DLD1 (cell line): Measurements from ENCODE around the gene MARCHF3.
"Not testable (repeated sequence)": the region's sequence is repeated elsewhere in the genome, so short reads cannot be mapped to it uniquely, and the experiment has no call there.

Source experiments
- in situ Hi-C: cut with HindIII; loops from 2 replicates; pipeline ENCODE4 v1.10.0; 2017; ENCODE audit warnings: low sequenced_read_pairs

MARCHF3 gene

DNA sequence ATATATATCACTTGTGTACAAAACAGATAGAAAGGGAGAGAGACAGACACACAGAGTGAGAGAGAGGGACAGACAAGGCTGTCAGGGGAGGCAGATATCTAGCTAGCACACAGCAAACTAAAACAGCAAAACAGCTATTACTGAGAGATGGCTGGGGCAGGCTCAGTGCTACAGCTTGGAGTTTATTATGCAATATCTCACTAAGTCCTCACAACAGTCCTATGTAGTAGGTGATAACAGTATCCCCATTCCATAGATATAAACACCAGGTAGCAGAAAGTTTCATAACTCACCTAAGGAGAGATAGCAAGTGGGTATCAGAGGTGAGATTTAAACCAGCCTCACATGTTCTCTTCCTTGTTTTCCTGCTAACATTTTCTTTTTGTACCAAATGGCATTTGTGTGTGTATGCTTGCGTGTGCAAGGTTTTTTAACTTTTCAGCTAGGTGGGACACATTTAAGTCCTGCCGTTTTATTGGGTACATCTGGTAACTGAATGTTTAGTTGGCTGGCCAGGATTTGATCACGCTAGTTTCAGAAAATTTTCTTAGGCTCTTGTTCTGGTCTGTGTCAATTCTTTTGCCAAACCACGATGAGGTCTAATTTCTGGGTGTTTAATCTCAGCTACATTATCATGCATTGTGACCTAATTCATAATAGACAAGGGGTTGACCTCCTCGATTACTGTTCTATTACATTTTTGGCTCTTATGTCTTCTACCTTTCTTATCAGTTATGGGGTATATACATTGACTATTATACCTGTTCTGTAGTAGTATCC is 148.3 kb downstream of the MARCHF3 start:
- in situ Hi-C loops, result no loop called here

GRCh38 chr5:126878634-126879033 is 151.7 kb downstream of the MARCHF3 start:
- in situ Hi-C loops, result no loop called here

DNA sequence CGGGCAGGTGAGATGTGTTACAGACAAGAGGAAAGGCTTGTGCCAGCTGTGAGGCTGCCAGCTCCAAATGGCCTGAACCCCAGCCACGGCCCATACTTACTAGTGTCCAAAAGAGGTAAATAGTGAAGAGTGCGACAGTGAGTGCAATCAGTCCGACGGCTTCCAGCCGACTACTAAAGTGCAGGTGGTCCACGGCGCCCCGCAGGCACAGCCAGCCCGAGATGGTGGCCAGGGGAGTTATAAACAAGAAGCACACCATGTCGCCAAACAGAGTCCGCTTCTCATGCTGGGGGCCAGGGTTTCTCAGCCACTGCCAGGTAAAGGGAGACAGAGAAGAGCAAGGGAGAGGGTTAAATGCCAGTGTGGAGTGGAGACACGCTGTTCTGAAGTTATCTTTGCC is 152.3 kb downstream of the MARCHF3 start:
- in situ Hi-C loops, result no loop called here

DNA sequence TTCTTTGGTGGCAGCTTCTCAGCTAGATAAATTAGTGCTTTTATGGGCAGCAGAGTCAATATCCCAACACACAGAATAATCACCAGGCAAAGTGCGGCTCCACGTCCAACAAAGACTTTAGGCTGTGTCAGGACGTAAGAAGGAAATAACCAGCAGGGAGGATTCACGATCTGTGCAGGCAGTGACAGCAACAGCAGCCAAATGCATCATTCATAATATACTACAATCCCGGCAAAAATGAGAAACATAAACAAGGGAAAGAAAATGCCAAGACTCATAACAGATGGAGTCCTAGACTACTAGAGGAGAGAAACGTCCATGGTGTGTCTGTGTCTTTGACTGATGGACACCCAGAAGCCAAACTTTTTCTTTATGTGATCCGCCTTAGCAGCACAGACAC is 152.8 kb downstream of the MARCHF3 start:
- in situ Hi-C loops, result no loop called here

GRCh38 chr5:126875303-126875785 is 155.0 kb downstream of the MARCHF3 start:
- in situ Hi-C loops, result no loop called here

DNA sequence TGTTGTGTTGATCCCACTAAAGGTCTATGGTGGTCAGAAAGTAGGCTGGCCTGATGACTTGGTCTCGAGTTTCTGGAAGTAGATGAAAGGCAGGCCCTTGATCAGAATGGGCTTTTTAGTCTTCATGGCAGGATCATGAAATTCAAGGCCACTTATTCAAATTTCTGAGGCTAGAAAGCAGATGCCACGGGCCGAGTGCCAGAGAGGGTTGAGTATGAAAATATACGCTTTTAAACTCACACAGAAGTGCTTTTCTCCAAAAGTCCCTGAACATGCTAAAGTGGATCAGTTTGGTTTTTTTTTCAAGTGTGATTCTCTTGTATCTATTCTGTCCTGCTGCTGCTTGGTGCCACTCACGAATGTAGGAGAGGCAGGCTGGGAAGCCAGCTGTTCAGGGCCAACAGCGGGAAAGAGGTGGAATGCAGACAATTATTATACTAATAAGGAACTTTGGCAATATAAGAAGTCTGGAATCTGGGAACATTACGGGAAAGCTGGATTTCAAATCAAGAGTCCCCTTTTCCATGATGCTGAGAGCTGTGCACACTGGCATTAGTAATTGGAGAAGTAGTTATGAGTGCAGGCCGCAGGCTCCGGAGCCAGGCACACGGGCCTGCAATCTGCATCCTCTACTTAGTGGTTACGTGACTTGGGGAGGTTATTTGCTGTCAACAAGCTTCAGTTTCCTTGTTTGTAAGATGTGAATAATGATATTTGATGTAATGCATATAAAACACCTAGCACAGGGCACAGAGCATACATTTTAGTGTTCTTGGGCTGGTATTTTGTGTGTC is 157.6 kb downstream of the MARCHF3 start:
- in situ Hi-C loops, result no loop called here

GRCh38 chr5:126871441-126871840 is 158.9 kb downstream of the MARCHF3 start:
- in situ Hi-C loops, result no loop called here

GRCh38 chr5:126869005-126869451 is 161.3 kb downstream of the MARCHF3 start:
- in situ Hi-C loops, result no loop called here

GRCh38 chr5:126868338-126869004 is 161.9 kb downstream of the MARCHF3 start:
- in situ Hi-C loops, result no loop called here

DNA sequence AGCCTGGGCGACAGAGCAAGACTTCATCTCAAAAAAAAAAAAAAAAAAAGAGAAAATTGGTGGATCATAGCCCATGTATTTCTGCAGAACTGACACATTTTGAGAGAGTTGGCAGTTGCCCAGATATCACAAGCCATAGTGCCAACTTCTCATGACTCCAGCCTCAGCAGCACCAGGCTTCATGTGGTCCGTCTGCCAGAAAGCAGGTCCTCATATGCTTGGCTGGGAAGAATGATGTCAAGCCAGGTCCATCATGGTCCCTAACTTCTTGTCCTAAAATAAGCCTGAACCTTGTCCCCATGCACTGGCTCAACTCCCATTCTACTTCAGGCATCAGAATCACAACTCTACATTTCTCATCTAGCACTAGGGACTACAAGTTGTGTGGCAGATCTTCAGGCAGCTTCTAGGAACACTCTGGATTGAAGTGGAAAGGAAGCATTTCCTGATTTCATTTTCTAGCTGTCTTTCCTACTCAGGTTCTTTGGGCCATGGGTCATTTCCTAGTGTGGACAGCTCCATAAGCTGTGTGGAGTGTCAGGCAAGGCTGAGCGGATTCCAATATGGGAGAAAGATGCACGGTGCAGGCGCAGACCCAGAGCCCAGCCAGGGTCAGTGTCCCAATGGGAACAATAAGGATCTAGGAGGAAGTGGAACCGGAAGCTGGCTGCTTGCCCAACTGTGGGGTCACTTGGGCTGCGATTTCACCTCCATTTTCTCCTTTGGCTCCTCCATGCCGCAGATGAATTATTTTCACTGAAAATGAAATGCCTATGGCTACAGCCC is 163.3 kb downstream of the MARCHF3 start:
- in situ Hi-C loops, result no loop called here

DNA sequence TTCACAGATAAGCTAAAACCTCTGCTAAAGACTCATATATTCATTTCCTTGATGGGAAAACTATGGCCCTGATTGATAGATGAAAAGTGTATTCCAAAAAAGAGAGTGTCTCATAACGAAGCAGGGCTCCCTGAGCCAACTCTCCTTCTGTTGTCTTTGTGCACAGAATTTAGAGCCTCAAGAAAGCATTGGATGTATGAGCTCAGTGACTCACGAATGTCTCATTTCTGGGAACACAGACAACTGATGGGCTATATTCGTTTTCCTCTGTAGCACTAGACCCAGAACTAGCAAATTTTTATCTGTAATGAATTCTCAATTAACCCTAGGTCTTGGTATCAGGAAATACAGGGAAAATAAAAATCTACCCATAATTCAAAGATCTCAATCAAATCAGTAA is 165.1 kb downstream of the MARCHF3 start:
- in situ Hi-C loops, result no loop called here

- in situ Hi-C loops, result no loop called here
Measured at GRCh38 chr5:126864042-126864688, 166.2 kb downstream of the MARCHF3 start.

GRCh38 chr5:126863402-126863801 is 167.0 kb downstream of the MARCHF3 start:
- in situ Hi-C loops, result no loop called here

DNA sequence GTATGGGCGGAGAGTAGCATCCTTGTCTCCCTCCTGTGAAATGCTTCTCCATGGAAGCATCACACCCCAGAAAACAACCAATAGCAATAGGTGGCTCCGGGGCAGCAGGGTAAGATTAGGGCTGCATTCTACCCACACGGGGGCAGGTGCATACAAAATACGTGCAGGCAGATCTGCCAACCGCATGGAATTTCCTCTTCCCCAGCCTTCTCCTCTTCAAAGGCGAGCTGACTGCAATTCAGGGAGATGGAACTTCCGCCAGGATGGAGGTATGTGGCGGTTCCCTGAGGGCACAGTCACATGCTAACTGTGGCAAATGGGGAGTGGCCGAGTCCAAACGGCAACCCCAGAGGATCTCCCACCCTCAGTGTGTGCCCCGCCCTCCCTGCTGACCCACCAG is 171.9 kb downstream of the MARCHF3 start:
- in situ Hi-C loops, result no loop called here

DNA sequence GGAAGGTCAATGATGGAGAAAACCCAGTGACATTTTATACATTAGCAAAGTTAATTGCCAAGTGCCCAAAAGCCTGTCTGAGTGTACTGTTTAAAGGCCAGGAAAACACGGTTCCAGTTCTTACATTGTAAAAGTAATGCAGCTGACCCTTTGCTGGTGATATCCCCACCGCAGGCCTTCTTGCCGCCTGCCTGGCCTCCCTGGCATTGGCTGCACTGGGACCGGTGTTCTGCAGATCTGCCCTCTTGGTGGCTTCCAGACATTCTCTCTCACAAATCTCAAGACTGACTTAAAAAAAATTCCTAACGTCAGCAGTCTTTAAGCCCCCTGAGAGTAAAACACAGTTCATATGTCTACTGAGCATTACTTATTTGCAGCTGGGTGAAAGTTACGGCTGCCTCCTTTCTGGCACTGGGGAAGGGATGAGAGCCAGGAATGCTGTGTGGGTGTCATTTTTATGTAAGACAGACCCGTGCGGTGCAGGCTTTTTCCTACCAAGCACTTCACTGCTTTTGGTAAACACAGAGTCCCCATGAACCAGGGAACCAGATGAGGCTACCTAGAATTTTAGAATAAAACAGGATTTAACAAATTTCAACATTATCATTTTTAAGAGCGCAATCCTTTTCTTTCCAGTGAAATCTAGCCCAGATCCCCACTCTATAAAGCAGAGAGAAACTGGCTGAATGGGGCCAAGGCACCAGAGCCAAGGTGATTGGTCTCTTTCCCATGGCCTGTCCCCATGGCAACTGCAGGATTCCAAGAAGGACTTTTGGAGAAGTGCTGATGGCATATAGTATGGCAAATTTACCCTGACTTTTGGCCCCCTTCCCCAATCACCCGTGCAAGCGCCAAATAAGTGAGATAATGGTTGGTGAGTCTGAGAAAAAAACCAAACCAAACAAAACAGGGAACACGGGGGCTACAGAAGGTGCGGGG is 172.6 kb downstream of the MARCHF3 start:
- in situ Hi-C loops, result no loop called here

DNA sequence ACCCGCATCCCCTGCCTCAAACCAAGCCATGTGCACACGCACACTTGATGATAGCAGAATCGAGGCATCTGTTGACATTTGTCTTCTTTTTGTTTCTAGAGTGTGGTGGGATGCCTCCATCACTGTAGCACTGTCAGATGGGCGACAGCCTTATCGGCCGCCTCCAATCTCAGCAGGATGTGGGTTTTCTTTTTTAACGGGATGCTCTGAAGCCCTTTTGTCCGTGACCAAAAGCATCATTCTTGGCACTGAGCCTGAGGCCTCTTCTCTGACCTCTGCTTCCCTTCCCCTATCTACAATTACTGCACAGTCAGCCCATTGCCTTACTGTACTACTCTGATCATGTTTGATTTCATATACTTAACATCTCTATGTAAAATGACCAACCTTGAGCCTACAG is 175.1 kb downstream of the MARCHF3 start:
- in situ Hi-C loops, result no loop called here

- in situ Hi-C loops, result no loop called here
Measured at GRCh38 chr5:126854526-126855110, 175.7 kb downstream of the MARCHF3 start.

DNA sequence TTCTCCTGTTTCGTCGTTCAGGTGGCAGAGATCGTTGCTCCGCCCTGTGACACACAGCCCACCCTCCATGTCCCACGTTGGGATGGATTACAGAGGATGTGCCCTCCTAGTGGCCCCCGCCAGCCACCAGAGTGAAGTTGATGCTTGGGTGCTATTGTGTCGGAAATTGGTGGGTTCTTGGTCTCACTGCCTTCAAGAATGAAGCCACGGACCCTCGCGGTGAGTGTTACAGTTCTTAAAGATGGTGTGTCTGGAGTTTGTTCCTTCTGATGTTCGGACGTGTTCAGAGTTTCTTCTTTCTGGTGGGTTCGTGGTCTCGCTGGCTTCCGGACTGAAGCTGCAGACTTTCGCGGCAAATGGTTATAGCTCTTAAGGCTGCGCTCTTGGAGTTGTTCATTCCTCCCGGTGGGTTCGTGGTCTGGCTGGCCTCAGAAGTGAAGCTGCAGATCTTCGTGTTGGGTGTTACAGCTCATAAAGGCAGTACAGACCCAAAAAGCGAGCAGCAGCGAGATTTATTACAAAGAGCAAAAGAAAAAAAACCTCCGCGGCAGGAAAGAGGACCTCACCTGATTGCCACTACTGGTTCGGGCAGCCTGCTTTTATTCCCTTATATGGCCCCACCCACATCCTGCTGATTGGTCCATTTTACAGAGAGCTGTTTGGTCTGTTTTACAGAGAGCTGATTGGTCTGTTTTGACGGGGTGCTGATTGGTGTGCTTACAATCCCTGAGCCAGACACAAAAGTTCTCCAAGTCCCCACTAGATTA is 176.6 kb downstream of the MARCHF3 start:
- in situ Hi-C loops, result not testable (repeated sequence)
